GM18858 (cell line): ENCODE results near the gene RLF.

Source experiments
- ATAC-seq: cut with Tn5 transposase; IDR thresholded peaks from one replicate; pipeline ENCODE4 v1.9.1; 2021; ENCODE audit not compliant: unreplicated experiment

RLF gene

GRCh38 chr1:40240390-40240789, 79.2 kb downstream of the RLF start:
- ATAC-seq, result no peak

- peak; percentile 15 for ATAC-seq
Measured at GRCh38 chr1:40241362-40241761, 80.2 kb downstream of the RLF start.

GRCh38 chr1:40243351-40243750, 82.2 kb downstream of the RLF start:
- ATAC-seq, result no peak

- ATAC-seq, result no peak
Measured at GRCh38 chr1:40244138-40244744, 83.1 kb downstream of the RLF start.

- no peak for ATAC-seq
Measured at GRCh38 chr1:40245686-40246085, 84.5 kb downstream of the RLF start.

GRCh38 chr1:40247655-40248054, 86.5 kb downstream of the RLF start, which contains the start of gene TMCO2:
Gene TMCO2 (plus strand): TSS chr1:40247937. CDS start chr1:40247994, 57 bp downstream.
- no peak for ATAC-seq

GRCh38 chr1:40248412-40248811, 87.2 kb downstream of the RLF start:
- no peak for ATAC-seq

- ATAC-seq, result no peak
Measured at GRCh38 chr1:40251456-40251855, 90.3 kb downstream of the RLF start.

GRCh38 chr1:40252601-40253000, 91.4 kb downstream of the RLF start:
- no peak for ATAC-seq

- ATAC-seq, result no peak
Measured at GRCh38 chr1:40255231-40255630, 94.0 kb downstream of the RLF start.

GRCh38 chr1:40256401-40257084, 95.4 kb downstream of the RLF start:
- ATAC-seq, result no peak

GRCh38 chr1:40257313-40257687, 96.1 kb downstream of the RLF start:
- no peak for ATAC-seq

GRCh38 chr1:40257688-40258444, 96.7 kb downstream of the RLF start, which contains the start of gene ZMPSTE24:
Gene ZMPSTE24 (plus strand): TSS chr1:40258236. CDS start chr1:40258272, 36 bp downstream.
- peak; percentile 72 for ATAC-seq

- no peak for ATAC-seq
Measured at GRCh38 chr1:40258445-40258769, 97.2 kb downstream of the RLF start.

GRCh38 chr1:40264354-40264781, 103.2 kb downstream of the RLF start:
- ATAC-seq, result no peak

- ATAC-seq, result no peak
Measured at GRCh38 chr1:40265298-40265697, 104.1 kb downstream of the RLF start.

- ATAC-seq, result no peak
Measured at GRCh38 chr1:40265919-40266318, 104.7 kb downstream of the RLF start.

GRCh38 chr1:40266786-40267535, 105.8 kb downstream of the RLF start:
- ATAC-seq, result no peak

- no peak for ATAC-seq
Measured at GRCh38 chr1:40267767-40268187, 106.6 kb downstream of the RLF start.

GRCh38 chr1:40268211-40268610, 107.0 kb downstream of the RLF start:
- no peak for ATAC-seq

GRCh38 chr1:40270152-40270834, 109.1 kb downstream of the RLF start:
- no peak for ATAC-seq
